ENCODE measurements around the gene SPATA6. TPM values are rescaled to one million over a fixed set of nuclear protein-coding genes. Genes with fewer than 3 reads are reported as not detected.

The SPATA6 gene
- total and polyA plus RNA-seq, 2 of the 13 experiments (the other 11 are each of a cell fraction or from before 2014, with no cell fraction given), result 0.81 to 3.3 TPM

DNA sequence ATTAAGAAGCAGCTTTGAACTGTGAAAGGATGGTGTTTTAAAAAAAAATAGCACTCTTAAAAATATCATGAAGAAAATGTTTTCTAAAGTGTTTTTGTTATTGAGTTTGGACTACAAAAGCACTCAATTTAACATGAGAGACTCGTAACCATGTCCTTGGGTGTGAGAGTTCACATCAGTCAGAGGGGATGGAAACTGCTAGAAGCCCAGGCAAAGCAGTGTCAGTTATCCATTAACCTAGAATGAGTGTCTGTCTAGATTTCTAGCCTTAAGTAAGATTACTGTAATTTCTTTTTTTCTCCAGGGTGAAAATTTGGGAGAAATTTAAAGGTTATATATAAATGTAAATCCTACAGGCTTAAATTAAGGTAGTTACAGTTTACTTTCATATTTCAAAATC, 217.8 kb downstream of the SPATA6 start (continued):
- TF ChIP-seq, protein P1, sequence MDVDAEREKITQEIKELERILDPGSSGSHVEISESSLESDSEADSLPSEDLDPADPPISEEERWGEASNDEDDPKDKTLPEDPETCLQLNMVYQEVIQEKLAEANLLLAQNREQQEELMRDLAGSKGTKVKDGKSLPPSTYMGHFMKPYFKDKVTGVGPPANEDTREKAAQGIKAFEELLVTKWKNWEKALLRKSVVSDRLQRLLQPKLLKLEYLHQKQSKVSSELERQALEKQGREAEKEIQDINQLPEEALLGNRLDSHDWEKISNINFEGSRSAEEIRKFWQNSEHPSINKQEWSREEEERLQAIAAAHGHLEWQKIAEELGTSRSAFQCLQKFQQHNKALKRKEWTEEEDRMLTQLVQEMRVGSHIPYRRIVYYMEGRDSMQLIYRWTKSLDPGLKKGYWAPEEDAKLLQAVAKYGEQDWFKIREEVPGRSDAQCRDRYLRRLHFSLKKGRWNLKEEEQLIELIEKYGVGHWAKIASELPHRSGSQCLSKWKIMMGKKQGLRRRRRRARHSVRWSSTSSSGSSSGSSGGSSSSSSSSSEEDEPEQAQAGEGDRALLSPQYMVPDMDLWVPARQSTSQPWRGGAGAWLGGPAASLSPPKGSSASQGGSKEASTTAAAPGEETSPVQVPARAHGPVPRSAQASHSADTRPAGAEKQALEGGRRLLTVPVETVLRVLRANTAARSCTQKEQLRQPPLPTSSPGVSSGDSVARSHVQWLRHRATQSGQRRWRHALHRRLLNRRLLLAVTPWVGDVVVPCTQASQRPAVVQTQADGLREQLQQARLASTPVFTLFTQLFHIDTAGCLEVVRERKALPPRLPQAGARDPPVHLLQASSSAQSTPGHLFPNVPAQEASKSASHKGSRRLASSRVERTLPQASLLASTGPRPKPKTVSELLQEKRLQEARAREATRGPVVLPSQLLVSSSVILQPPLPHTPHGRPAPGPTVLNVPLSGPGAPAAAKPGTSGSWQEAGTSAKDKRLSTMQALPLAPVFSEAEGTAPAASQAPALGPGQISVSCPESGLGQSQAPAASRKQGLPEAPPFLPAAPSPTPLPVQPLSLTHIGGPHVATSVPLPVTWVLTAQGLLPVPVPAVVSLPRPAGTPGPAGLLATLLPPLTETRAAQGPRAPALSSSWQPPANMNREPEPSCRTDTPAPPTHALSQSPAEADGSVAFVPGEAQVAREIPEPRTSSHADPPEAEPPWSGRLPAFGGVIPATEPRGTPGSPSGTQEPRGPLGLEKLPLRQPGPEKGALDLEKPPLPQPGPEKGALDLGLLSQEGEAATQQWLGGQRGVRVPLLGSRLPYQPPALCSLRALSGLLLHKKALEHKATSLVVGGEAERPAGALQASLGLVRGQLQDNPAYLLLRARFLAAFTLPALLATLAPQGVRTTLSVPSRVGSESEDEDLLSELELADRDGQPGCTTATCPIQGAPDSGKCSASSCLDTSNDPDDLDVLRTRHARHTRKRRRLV (CRISPR knock-in tag; IDR thresholded peaks at IDR 0.05), result no peak
- TF ChIP-seq PHF20 (CRISPR knock-in tag; IDR thresholded peaks at IDR 0.05) (no peak), REPIN1 (CRISPR knock-in tag; IDR thresholded peaks at IDR 0.05; ENCODE audit: borderline replicate concordance, low read depth) (no peak), BRD4 (CRISPR knock-in tag; IDR thresholded peaks at IDR 0.05) (no peak), THAP11 (CRISPR knock-in tag; IDR thresholded peaks at IDR 0.05) (no peak), MTA3 (CRISPR knock-in tag; IDR thresholded peaks at IDR 0.05) (no peak), TARDBP (CRISPR knock-in tag; IDR thresholded peaks at IDR 0.05) (no peak), KLF9 (CRISPR knock-in tag; IDR thresholded peaks at IDR 0.05; ENCODE audit: low read depth) (no peak), CREB1 (IDR thresholded peaks at IDR 0.05) (no peak), CREB1 (CRISPR knock-in tag; IDR thresholded peaks at IDR 0.05) (no peak), ZNF33B (CRISPR knock-in tag; IDR thresholded peaks at IDR 0.05) (no peak), LCORL (IDR thresholded peaks at IDR 0.05) (no peak), LCORL (CRISPR knock-in tag; IDR thresholded peaks at IDR 0.05) (no peak)
- TF ChIP-seq, protein P2, sequence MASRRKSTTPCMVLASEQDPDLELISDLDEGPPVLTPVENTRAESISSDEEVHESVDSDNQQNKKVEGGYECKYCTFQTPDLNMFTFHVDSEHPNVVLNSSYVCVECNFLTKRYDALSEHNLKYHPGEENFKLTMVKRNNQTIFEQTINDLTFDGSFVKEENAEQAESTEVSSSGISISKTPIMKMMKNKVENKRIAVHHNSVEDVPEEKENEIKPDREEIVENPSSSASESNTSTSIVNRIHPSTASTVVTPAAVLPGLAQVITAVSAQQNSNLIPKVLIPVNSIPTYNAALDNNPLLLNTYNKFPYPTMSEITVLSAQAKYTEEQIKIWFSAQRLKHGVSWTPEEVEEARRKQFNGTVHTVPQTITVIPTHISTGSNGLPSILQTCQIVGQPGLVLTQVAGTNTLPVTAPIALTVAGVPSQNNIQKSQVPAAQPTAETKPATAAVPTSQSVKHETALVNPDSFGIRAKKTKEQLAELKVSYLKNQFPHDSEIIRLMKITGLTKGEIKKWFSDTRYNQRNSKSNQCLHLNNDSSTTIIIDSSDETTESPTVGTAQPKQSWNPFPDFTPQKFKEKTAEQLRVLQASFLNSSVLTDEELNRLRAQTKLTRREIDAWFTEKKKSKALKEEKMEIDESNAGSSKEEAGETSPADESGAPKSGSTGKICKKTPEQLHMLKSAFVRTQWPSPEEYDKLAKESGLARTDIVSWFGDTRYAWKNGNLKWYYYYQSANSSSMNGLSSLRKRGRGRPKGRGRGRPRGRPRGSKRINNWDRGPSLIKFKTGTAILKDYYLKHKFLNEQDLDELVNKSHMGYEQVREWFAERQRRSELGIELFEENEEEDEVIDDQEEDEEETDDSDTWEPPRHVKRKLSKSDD (CRISPR knock-in tag; IDR thresholded peaks at IDR 0.05; ENCODE audit: low read depth), result no peak
- TF ChIP-seq, protein P3, sequence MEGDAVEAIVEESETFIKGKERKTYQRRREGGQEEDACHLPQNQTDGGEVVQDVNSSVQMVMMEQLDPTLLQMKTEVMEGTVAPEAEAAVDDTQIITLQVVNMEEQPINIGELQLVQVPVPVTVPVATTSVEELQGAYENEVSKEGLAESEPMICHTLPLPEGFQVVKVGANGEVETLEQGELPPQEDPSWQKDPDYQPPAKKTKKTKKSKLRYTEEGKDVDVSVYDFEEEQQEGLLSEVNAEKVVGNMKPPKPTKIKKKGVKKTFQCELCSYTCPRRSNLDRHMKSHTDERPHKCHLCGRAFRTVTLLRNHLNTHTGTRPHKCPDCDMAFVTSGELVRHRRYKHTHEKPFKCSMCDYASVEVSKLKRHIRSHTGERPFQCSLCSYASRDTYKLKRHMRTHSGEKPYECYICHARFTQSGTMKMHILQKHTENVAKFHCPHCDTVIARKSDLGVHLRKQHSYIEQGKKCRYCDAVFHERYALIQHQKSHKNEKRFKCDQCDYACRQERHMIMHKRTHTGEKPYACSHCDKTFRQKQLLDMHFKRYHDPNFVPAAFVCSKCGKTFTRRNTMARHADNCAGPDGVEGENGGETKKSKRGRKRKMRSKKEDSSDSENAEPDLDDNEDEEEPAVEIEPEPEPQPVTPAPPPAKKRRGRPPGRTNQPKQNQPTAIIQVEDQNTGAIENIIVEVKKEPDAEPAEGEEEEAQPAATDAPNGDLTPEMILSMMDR (CRISPR knock-in tag; IDR thresholded peaks at IDR 0.05), result no peak

Data from HepG2 (cell line).